C4-2B (cell line): ENCODE results near the gene FOXN3.

Source experiments
- ZFX ChIP-seq: fragments of 450-650 bp; IDR thresholded peaks from 2 replicates; pipeline ENCODE4 v1.6.1; 2017
- TF ChIP-seq, protein P1 (sequence below): fragments of 450-650 bp; conservative IDR thresholded peaks from 2 replicates; pipeline ENCODE4 v1.5.1; 2017; ENCODE audit warnings: mild to moderate bottlenecking

DNA sequence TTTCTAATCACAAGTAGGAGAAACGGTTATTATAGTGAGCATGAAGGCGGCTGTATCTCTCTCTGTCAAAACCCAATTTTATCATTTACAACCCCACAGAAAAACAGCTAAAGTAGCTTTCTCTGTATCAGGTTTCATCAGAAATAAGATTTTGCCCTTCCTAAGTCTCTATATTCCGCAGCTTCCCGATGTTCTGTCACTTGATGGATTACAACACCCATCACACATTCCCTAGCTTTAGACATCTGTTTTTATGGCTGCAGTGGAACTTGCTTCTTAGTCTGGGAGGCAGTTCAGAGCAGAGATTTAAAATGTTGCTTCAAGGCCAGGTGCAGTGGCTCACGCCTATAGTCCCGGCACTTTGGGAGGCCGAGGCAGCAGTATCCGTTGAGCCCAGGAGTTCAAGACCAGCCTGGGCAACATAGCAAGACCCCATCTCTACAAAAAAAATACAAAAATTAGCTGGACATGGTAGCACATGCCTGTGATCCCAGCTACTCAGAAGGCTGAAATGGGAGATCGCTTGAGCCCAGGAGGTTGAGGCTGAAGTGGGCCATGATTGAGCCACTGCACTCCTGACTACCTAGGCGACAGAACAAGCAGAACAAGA is 27.6 kb upstream of the FOXN3 start:
- TF ChIP-seq, protein P1, sequence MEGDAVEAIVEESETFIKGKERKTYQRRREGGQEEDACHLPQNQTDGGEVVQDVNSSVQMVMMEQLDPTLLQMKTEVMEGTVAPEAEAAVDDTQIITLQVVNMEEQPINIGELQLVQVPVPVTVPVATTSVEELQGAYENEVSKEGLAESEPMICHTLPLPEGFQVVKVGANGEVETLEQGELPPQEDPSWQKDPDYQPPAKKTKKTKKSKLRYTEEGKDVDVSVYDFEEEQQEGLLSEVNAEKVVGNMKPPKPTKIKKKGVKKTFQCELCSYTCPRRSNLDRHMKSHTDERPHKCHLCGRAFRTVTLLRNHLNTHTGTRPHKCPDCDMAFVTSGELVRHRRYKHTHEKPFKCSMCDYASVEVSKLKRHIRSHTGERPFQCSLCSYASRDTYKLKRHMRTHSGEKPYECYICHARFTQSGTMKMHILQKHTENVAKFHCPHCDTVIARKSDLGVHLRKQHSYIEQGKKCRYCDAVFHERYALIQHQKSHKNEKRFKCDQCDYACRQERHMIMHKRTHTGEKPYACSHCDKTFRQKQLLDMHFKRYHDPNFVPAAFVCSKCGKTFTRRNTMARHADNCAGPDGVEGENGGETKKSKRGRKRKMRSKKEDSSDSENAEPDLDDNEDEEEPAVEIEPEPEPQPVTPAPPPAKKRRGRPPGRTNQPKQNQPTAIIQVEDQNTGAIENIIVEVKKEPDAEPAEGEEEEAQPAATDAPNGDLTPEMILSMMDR, result no peak
- TF ChIP-seq ZFX, result no peak
